Measurements from ENCODE around the gene CDH16. TPM values are rescaled to one million over a fixed set of nuclear protein-coding genes. Genes with fewer than 3 reads are reported as not detected.
"Not testable (repeated sequence)": the region's sequence is repeated elsewhere in the genome, so short reads cannot be mapped to it uniquely, and the experiment has no call there.

CDH16 gene
- total RNA-seq, 1 donor from 2014 or later: 0.25 TPM

DNA sequence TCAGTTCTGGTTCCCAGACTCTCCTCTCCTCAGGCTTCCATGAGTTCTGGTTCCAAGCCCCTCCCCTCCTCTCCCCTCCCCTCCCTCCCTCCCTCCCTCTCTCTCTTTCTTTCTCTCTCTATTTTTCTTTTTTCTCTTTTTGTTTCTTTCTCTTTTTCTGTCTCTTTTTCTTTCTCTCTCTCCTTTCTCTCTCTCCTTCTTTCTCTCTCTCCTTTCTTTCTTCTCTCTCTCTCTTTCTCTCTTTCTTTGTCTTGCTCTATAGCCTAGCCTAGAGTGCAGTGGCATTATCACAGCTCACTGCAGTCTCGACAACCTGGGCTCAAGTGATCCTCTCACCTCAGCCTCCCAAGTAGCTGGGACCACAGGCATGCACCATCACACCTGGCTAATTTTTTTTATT, 41.6 kb upstream of the CDH16 start:
- no peaks in the 10 kb centered on the region for H3K9me3 ChIP-seq
- no peak overlapping the region for H3K27ac ChIP-seq
- no peaks in the 10 kb centered on the region for H3K27me3 ChIP-seq
- H3K4me3 ChIP-seq: no peak overlapping the region
- no peak for DNase-seq (ENCODE audit: extremely low spot score in 2 of 2)
- H3K4me1 ChIP-seq: peaks cover 8% of the 10 kb centered on the region
- no peaks in the 10 kb centered on the region for H3K36me3 ChIP-seq
- TF ChIP-seq, protein P1, sequence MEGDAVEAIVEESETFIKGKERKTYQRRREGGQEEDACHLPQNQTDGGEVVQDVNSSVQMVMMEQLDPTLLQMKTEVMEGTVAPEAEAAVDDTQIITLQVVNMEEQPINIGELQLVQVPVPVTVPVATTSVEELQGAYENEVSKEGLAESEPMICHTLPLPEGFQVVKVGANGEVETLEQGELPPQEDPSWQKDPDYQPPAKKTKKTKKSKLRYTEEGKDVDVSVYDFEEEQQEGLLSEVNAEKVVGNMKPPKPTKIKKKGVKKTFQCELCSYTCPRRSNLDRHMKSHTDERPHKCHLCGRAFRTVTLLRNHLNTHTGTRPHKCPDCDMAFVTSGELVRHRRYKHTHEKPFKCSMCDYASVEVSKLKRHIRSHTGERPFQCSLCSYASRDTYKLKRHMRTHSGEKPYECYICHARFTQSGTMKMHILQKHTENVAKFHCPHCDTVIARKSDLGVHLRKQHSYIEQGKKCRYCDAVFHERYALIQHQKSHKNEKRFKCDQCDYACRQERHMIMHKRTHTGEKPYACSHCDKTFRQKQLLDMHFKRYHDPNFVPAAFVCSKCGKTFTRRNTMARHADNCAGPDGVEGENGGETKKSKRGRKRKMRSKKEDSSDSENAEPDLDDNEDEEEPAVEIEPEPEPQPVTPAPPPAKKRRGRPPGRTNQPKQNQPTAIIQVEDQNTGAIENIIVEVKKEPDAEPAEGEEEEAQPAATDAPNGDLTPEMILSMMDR (IDR thresholded peaks at IDR 0.05): no peak
- TF ChIP-seq POLR2AphosphoS5 (IDR thresholded peaks at IDR 0.05; ENCODE audit: insufficient read depth in 1 of 2, low read depth in 1 of 2) (no peak), POLR2A (IDR thresholded peaks at IDR 0.05) (no peak)
- intact Hi-C loops (cut with DNase I): no loop called here

DNA sequence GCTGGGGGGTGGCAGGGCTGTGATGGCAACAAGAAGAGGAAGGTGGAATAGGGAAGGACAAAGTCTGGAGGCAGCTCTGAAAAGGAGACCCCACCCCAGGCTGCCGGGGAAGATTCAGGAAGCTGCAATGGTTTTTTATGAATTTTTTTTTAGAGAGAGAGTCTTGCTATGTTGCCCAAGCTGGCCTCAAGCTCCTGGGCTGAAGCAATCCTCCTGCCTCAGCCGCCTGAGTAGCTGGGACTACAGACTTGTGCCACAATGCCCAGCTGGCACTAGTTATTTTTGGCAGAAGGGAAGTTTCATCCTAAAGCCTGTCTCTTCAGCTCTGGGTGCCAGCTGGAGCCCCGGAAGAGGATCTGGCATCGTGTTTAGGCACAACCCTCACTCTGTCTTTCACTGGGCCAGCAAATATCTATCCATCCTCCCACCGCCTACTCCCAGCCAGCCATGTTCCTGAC, 41.0 kb upstream of the CDH16 start:
- DNase-seq (ENCODE audit: extremely low spot score in 2 of 2): no peak
- no peaks in the 10 kb centered on the region for H3K36me3 ChIP-seq
- TF ChIP-seq POLR2A (IDR thresholded peaks at IDR 0.05) (no peak), POLR2AphosphoS5 (IDR thresholded peaks at IDR 0.05; ENCODE audit: insufficient read depth in 1 of 2, low read depth in 1 of 2) (no peak)
- TF ChIP-seq, protein P1 (IDR thresholded peaks at IDR 0.05): no peak
- peaks cover 8% of the 10 kb centered on the region for H3K4me1 ChIP-seq
- H3K27me3 ChIP-seq: no peaks in the 10 kb centered on the region
- H3K9me3 ChIP-seq: no peaks in the 10 kb centered on the region
- intact Hi-C loops (cut with DNase I): no loop called here
- no peak overlapping the region for H3K27ac ChIP-seq
- no peak overlapping the region for H3K4me3 ChIP-seq

DNA sequence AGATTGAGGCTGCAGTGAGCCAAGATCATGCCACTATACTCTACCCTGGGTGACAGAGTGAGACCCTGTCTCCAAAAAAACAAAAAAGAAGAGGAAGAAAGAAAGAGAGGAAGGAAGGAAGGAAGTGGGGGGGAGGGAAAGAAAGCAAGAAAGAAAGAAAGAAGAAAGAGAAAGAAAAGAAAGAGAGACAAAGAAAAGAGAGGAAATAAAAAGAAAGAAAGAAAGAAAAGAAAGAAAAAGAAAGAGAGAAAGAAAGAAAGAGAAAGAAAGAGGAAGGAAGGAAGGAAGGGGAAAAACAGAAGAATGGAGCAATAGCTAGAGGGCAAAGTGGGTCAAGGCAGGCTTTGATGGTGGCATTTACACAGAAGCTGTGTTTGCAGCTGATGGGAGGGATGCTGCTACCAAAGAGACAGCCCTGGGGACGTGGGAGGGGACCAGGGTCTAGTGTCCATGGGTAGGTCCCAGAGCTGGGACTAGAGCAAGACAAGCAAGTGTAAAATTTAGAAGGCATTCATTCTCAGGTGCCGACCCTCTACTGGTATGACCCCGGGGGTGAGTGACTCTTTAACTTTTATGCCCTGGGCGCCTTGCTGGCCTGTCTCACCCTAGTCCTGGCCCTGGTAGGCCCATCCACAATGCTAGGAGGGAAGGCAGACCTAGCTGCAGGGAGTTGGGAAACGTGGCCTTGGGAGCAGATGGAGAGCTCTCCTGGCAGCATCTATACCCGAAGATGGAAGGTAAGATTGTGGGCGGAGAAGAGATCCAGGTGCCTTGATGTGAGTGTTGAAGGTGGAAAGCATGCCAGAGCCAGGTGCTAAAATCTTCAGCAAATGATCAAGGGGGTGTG, 40.4 kb upstream of the CDH16 start:
- TF ChIP-seq POLR2A (IDR thresholded peaks at IDR 0.05) (no peak), POLR2AphosphoS5 (IDR thresholded peaks at IDR 0.05; ENCODE audit: insufficient read depth in 1 of 2, low read depth in 1 of 2) (no peak)
- TF ChIP-seq, protein P1 (IDR thresholded peaks at IDR 0.05): no peak
- no peaks in the 10 kb centered on the region for H3K27me3 ChIP-seq
- no peaks in the 10 kb centered on the region for H3K9me3 ChIP-seq
- H3K36me3 ChIP-seq: no peaks in the 10 kb centered on the region
- H3K27ac ChIP-seq: no peak overlapping the region
- intact Hi-C loops (cut with DNase I): no loop called here
- H3K4me3 ChIP-seq: no peak overlapping the region
- DNase-seq (ENCODE audit: extremely low spot score in 2 of 2): no peak
- H3K4me1 ChIP-seq: peaks cover 8% of the 10 kb centered on the region

DNA sequence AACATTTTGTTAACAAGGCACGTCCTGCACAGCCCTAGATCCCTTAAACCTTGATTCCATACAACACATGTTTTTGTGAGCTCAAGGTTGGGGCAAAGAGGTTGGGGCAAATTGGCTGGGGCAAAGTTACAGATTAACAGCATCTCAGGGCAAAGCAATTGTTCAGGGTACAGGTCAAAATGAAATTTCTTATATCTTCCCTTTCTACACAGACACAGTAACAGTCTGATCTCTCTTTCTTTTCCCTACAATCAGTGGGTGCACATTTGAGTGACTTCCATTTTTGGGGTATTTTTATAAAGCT, 37.4 kb upstream of the CDH16 start:
- intact Hi-C loops (cut with DNase I); H3K4me1 ChIP-seq; H3K4me3 ChIP-seq: not testable (repeated sequence)

DNA sequence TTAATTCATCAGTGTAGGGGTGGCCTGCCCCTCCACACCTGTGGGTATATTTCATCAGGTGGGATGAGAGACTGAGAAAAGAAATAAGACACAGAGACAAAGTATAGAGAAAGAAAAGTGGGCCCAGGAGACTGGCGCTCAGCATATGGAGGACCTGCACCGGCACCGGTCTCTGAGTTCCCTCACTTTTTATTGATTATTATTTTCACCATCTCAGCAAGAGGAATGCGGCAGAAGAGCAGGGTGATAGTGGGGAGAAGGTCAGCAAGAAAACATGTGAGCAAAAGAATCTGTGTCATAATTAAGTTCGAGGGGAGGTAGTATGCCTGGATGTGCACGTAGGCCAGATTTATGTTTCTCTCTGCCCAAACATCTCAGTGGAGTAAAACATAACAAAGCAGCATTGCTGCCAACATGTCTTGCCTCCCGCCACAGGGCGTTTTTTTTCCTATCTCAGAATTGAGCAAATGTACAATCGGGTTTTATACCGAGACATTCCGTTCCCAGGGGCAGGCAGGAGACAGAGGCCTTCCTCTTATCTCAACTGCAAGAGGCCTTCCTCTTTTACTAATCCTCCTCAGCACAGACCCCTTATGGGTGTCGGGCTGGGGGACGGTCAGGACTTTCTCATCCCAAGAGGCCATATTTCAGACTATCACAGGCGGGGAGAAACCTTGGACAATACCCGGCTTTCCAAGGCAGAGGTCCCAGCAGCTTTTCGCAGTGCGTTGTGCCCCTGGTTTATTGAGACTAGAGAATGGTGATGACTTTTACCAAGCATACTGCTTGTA, 36.9 kb upstream of the CDH16 start:
- H3K27ac ChIP-seq; H3K36me3 ChIP-seq; H3K4me1 ChIP-seq; H3K9me3 ChIP-seq; DNase-seq (ENCODE audit: extremely low spot score in 2 of 2); H3K4me3 ChIP-seq; intact Hi-C loops (cut with DNase I); H3K27me3 ChIP-seq: not testable (repeated sequence)

More for the DNA sequence above, 37.4 kb upstream of the CDH16 start:
- H3K36me3 ChIP-seq; DNase-seq (ENCODE audit: extremely low spot score in 2 of 2); H3K27me3 ChIP-seq; H3K9me3 ChIP-seq; H3K27ac ChIP-seq: not testable (repeated sequence)

Measured in vagina (tissue), 2 donors.